ENCODE results near the gene GBGT1.

GRCh38 chr9:133118568-133118967 is 45.1 kb downstream of the GBGT1 start:
- TF ChIP-seq CTCF (IDR thresholded peaks at IDR 0.05) (no peak), POLR2A (IDR thresholded peaks at IDR 0.05) (no peak), POLR2AphosphoS5 (IDR thresholded peaks at IDR 0.05) (no peak), EP300 (IDR thresholded peaks at IDR 0.05) (no peak)

All from gastroesophageal sphincter (tissue), 3 donors.